ENCODE results near the gene GUCA2B. TPM values are rescaled to one million over a fixed set of nuclear protein-coding genes. Genes with fewer than 3 reads are reported as not detected.

Gene GUCA2B
- total RNA-seq, 1 donor from 2014 or later = not detected

DNA sequence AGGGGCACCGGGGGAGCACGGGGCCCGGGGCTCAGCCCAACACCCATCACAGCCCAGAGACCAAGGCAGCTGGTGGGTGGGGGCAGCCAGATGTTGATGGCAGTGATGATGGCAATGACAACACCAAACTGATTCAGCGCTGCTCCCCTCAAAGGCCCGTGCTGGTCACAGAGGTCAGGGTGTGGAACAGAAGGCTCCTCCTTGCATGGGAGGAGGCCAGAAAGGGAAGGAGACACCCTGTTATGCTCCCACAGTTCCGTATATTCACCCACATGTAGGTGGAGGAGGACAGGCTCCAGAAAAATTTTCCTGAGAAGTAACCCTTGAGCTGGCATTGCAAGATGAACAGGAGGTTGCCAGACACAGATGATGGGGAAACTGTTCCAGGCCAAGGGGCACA, 414 bp downstream of the GUCA2B start:
- no peaks in the 10 kb centered on the region for H3K9me3 Mint-ChIP-seq
- no peak overlapping the region for H3K27ac Mint-ChIP-seq (ENCODE audit: unreplicated experiment)
- TF ChIP-seq, protein P1, sequence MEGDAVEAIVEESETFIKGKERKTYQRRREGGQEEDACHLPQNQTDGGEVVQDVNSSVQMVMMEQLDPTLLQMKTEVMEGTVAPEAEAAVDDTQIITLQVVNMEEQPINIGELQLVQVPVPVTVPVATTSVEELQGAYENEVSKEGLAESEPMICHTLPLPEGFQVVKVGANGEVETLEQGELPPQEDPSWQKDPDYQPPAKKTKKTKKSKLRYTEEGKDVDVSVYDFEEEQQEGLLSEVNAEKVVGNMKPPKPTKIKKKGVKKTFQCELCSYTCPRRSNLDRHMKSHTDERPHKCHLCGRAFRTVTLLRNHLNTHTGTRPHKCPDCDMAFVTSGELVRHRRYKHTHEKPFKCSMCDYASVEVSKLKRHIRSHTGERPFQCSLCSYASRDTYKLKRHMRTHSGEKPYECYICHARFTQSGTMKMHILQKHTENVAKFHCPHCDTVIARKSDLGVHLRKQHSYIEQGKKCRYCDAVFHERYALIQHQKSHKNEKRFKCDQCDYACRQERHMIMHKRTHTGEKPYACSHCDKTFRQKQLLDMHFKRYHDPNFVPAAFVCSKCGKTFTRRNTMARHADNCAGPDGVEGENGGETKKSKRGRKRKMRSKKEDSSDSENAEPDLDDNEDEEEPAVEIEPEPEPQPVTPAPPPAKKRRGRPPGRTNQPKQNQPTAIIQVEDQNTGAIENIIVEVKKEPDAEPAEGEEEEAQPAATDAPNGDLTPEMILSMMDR (conservative IDR thresholded peaks at IDR 0.05) = no peak
- DNase-seq (ENCODE audit: low read depth, low spot score) = no peak
- H3K4me1 Mint-ChIP-seq = no peaks in the 10 kb centered on the region
- H3K36me3 Mint-ChIP-seq (ENCODE audit: low read depth) = no peaks in the 10 kb centered on the region
- peaks cover 21% of the 10 kb centered on the region for H3K27me3 Mint-ChIP-seq (ENCODE audit: low read depth)
- H3K4me3 Mint-ChIP-seq = no peak overlapping the region

- TF ChIP-seq, protein P1 (conservative IDR thresholded peaks at IDR 0.05) = no peak
- no peak overlapping the region for H3K27ac Mint-ChIP-seq (ENCODE audit: unreplicated experiment)
- H3K4me3 Mint-ChIP-seq = no peak overlapping the region
- peaks cover 23% of the 10 kb centered on the region for H3K27me3 Mint-ChIP-seq (ENCODE audit: low read depth)
- no peaks in the 10 kb centered on the region for H3K4me1 Mint-ChIP-seq
- no peaks in the 10 kb centered on the region for H3K36me3 Mint-ChIP-seq (ENCODE audit: low read depth)
- DNase-seq (ENCODE audit: low read depth, low spot score) = no peak
- no peaks in the 10 kb centered on the region for H3K9me3 Mint-ChIP-seq
Measured at GRCh38 chr1:42154685-42155084, 1.5 kb downstream of the GUCA2B start.

- Mint-ChIP-seq H3K27me3 (ENCODE audit: low read depth) (peaks cover 18% of the 10 kb centered on the region), H3K4me1 (no peaks in the 10 kb centered on the region), H3K36me3 (ENCODE audit: low read depth) (no peaks in the 10 kb centered on the region), H3K4me3 (no peak overlapping the region), H3K9me3 (no peaks in the 10 kb centered on the region), H3K27ac (ENCODE audit: unreplicated experiment) (no peak overlapping the region)
- DNase-seq (ENCODE audit: low read depth, low spot score) = no peak
- TF ChIP-seq, protein P1 (conservative IDR thresholded peaks at IDR 0.05) = no peak
Measured at GRCh38 chr1:42155362-42155761, 2.2 kb downstream of the GUCA2B start.

GRCh38 chr1:42157667-42158066, 4.5 kb downstream of the GUCA2B start:
- H3K9me3 Mint-ChIP-seq = peaks cover 2% of the 10 kb centered on the region
- TF ChIP-seq, protein P1 (conservative IDR thresholded peaks at IDR 0.05) = no peak
- H3K4me3 Mint-ChIP-seq = no peak overlapping the region
- H3K27ac Mint-ChIP-seq (ENCODE audit: unreplicated experiment) = no peak overlapping the region
- peaks cover 8% of the 10 kb centered on the region for H3K27me3 Mint-ChIP-seq (ENCODE audit: low read depth)
- peaks cover 4% of the 10 kb centered on the region for H3K36me3 Mint-ChIP-seq (ENCODE audit: low read depth)
- H3K4me1 Mint-ChIP-seq = no peaks in the 10 kb centered on the region
- DNase-seq (ENCODE audit: low read depth, low spot score) = no peak

DNA sequence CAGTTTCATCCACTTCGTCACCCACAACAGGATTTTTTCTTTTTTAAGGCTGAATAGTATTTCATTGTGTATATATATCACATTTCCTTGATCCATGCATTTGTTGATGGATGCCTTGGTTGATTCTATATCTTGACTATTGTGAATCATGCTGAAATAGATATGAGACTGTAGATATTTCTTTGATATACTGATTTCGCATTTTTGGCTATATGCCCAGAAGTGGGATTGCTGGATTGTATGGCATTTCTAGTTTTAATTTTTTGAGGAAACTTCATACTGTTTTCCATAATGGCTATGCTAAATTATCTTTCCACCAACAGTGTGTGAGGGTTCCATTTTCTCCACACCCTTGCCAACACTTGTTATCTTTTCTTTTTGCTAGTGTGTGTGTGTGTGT, 5.0 kb downstream of the GUCA2B start:
- H3K27me3 Mint-ChIP-seq (ENCODE audit: low read depth) = peaks cover 8% of the 10 kb centered on the region
- peaks cover 2% of the 10 kb centered on the region for H3K9me3 Mint-ChIP-seq
- TF ChIP-seq, protein P1 (conservative IDR thresholded peaks at IDR 0.05) = no peak
- H3K27ac Mint-ChIP-seq (ENCODE audit: unreplicated experiment) = no peak overlapping the region
- peaks cover 4% of the 10 kb centered on the region for H3K36me3 Mint-ChIP-seq (ENCODE audit: low read depth)
- no peaks in the 10 kb centered on the region for H3K4me1 Mint-ChIP-seq
- DNase-seq (ENCODE audit: low read depth, low spot score) = no peak
- no peak overlapping the region for H3K4me3 Mint-ChIP-seq

DNA sequence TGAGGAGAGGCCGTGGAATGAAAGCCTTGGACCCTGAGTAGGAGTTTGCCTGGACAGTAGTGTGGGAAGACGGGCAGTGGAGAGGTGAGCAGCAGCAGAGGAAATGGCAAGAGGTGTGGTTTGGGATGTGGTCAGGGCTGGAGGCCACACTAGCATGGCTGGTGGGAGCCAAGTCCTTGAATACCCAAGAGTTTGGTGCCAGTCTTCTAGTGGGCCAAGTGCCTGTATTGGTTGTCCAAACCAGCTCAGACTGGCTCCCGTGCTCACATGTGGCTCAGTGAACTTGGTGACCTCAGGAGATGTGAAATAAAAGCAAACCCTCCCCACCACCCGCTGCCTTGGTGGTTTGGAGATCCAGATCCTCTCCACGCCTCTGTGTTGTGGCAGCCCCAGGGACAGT, 9.0 kb downstream of the GUCA2B start:
- no peak for DNase-seq (ENCODE audit: low read depth, low spot score)
- H3K27me3 Mint-ChIP-seq (ENCODE audit: low read depth) = peaks cover 8% of the 10 kb centered on the region
- TF ChIP-seq, protein P1 (conservative IDR thresholded peaks at IDR 0.05) = no peak
- H3K27ac Mint-ChIP-seq (ENCODE audit: unreplicated experiment) = no peak overlapping the region
- H3K4me3 Mint-ChIP-seq = no peak overlapping the region
- H3K4me1 Mint-ChIP-seq = peaks cover 8% of the 10 kb centered on the region
- H3K9me3 Mint-ChIP-seq = peaks cover 2% of the 10 kb centered on the region
- H3K36me3 Mint-ChIP-seq (ENCODE audit: low read depth) = peaks cover 4% of the 10 kb centered on the region
